BLaER1 (cell line): ENCODE data around the gene PIGU.
"Not testable (repeated sequence)": the region's sequence is repeated elsewhere in the genome, so short reads cannot be mapped to it uniquely, and the experiment has no call there.

Experiments
- H3K27ac ChIP-seq: shearing (Covaris generic); formaldehyde crosslinking; 2 replicates; pipeline ENCODE4 v1.8.1; 2022
- H3K27me3 ChIP-seq: shearing (Covaris generic); formaldehyde crosslinking; 2 replicates; pipeline ENCODE4 v1.8.1; 2022
- H3K36me3 ChIP-seq: shearing (Covaris generic); formaldehyde crosslinking; 2 replicates; pipeline ENCODE4 v1.8.1; 2022
- H3K4me1 ChIP-seq: shearing (Covaris generic); formaldehyde crosslinking; 2 replicates; pipeline ENCODE4 v1.8.1; 2022
- H3K4me2 ChIP-seq: shearing (Covaris generic); formaldehyde crosslinking; 2 replicates; pipeline ENCODE4 v1.8.1; 2022
- H3K4me3 ChIP-seq: shearing (Covaris generic); formaldehyde crosslinking; 2 replicates; pipeline ENCODE4 v1.8.1; 2022
- H3K9ac ChIP-seq: shearing (Covaris generic); formaldehyde crosslinking; 2 replicates; pipeline ENCODE4 v1.8.1; 2022
- H3K9me3 ChIP-seq: shearing (Covaris generic); formaldehyde crosslinking; 2 replicates; pipeline ENCODE4 v1.8.1; 2022
- H4K20me1 ChIP-seq: shearing (Covaris generic); formaldehyde crosslinking; 2 replicates; pipeline ENCODE4 v1.8.1; 2022
- Cebpa-rat ChIP-seq: shearing (Covaris generic); IDR thresholded peaks from 2 replicates; pipeline ENCODE4 v1.8.1; 2022

PIGU gene

DNA sequence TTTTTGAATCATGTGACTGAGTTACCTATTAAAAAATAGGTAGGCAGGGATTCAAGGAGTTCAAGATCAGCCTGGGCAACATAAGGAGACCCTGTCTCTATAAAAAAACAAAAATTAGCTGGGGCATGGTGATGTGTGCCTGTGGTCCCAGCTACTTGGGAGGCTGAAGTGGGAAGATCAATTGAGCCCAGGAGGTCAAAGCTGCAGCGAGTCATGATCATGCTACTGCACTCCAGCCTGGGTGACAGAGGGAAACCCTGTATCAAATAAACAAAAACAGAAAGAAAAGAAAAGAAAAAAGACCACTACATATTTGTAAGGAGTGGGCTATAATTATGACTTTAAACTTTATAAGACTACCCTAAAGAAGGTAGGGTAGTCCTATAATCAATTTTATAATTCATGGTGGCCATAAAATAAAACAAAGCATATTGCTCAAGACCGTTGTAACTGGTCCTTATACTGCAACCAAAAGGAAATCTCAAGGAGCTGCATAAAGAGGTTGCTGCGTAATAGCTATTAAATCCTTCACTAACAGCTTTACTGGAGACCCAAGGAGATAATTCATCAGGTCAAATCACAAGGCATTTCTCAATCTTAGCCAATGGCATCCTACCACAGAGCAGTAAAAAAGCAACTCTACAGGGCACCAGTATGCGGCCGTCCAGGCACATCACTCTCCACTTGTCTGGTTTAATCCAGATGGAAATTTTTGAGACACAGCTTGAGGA is 13.5 kb downstream of the PIGU start:
- Histone ChIP-seq H3K9ac (no peak overlapping the region), H3K9me3 (peaks cover 4% of the 10 kb centered on the region; the same call in 1 of the 2 replicates), H3K4me1 (no peaks in the 10 kb centered on the region), H3K27me3 (no peaks in the 10 kb centered on the region), H4K20me1 (peaks cover 26% of the 10 kb centered on the region), H3K4me3 (no peak overlapping the region), H3K4me2 (no peak overlapping the region), H3K27ac (no peak overlapping the region), H3K36me3 (no peaks in the 10 kb centered on the region)
- TF ChIP-seq Cebpa-rat = no peak

DNA sequence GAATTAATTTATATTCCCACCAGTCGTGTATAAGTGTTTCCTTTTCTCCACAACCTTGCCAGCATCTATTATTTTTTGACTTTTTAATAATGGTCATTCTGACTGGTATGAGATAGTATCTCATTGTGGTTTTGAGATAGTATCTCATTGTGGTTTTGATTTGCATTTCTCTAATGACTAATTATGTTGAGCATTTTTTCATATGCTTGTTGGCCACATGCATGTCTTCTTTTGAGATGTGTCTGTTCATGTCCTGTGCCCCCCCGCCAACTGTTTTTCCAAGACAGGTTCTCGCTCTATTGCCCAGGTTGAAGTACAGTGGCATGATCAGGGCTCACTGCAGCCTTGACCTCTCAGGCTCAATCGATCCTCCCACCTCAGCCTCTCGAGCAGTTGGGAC is 15.1 kb downstream of the PIGU start:
- H3K9me3 ChIP-seq, H3K4me2 ChIP-seq, H3K9ac ChIP-seq, H3K27me3 ChIP-seq, H3K27ac ChIP-seq, H3K36me3 ChIP-seq, H3K4me1 ChIP-seq, H3K4me3 ChIP-seq: not testable (repeated sequence)
- H4K20me1 ChIP-seq = peaks cover 26% of the 10 kb centered on the region

DNA sequence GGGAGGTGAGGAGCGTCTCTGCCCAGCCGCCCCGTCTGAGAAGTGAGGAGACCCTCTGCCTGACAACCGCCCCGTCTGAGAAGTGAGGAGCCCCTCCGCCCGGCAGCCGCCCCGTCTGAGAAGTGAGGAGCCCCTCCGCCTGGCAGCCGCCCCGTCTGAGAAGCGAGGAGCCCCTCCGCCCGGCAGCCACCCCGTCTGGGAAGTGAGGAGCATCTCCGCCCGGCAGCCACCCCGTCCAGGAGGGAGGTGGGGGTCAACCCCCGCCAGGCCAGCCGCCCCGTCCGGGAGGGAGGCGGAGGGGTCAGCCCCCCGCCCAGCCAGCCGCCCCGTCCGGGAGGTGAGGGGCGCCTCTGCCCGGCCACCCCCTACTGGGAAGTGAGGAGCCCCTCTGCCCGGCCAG is 18.2 kb downstream of the PIGU start:
- Histone ChIP-seq H4K20me1 (peaks cover 21% of the 10 kb centered on the region), H3K36me3 (peaks cover 28% of the 10 kb centered on the region)
- H3K9ac ChIP-seq, H3K4me1 ChIP-seq, H3K27me3 ChIP-seq, H3K27ac ChIP-seq, H3K9me3 ChIP-seq, H3K4me3 ChIP-seq, H3K4me2 ChIP-seq: not testable (repeated sequence)

DNA sequence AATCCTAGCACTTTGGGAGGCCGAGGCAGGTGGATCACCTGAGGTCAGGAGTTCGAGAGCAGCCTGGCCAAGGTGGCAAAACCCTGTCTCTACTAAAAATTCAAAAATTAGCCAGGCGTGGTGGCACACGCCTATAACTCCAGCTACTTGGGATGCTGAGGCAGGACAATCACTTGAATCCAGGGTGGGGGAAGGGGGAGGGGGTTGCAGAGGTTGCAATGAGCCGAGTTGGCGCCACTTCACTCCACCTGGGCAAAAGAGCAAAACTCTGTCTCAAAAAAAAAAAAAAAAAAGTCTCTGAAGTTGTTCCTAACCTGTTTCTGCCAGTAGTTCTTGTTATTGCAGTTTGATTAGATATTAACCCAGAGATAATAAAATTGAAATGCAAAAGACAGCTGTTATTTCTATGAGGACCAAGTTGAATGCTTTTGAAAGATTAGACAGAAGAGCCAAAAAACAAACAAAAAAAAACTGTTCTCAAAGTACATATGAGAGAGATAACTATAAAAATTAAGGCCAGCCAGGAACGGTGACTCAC is 22.6 kb downstream of the PIGU start:
- no peak overlapping the region for H3K27ac ChIP-seq
- peaks cover 59% of the 10 kb centered on the region for H3K36me3 ChIP-seq
- H3K4me3 ChIP-seq = no peak overlapping the region
- no peak for TF ChIP-seq Cebpa-rat
- no peaks in the 10 kb centered on the region for H3K4me1 ChIP-seq
- H3K4me2 ChIP-seq = no peak overlapping the region
- H3K9me3 ChIP-seq = peaks cover 4% of the 10 kb centered on the region; the same call in 1 of the 2 replicates
- H4K20me1 ChIP-seq = no peaks in the 10 kb centered on the region
- no peaks in the 10 kb centered on the region for H3K27me3 ChIP-seq
- no peak overlapping the region for H3K9ac ChIP-seq

DNA sequence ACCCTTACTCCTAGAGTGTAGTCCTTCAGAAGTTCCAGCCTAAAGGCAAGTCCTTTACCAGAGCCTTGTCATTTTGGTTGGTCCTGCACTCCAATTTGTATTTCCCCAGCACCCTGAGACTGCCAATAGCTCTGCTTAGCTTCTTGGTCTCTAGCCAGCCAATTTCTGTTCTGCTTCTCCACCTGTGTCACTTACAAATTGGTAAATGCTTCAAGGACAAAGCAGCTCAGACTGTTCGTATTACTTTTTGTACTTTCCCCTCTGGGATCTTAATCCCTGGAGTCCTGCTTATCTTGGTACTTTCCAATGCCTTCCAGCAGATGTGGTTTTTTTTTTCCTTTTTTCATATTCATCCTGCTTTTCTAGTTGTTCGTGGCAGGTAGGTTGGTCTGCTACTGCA is 25.7 kb downstream of the PIGU start:
- no peak overlapping the region for H3K4me3 ChIP-seq
- no peak overlapping the region for H3K4me2 ChIP-seq
- H3K27me3 ChIP-seq = no peaks in the 10 kb centered on the region
- no peak overlapping the region for H3K9ac ChIP-seq
- H3K9me3 ChIP-seq = no peaks in the 10 kb centered on the region
- H3K36me3 ChIP-seq = peaks cover 54% of the 10 kb centered on the region
- TF ChIP-seq Cebpa-rat = no peak
- no peaks in the 10 kb centered on the region for H4K20me1 ChIP-seq
- H3K27ac ChIP-seq = no peak overlapping the region
- no peaks in the 10 kb centered on the region for H3K4me1 ChIP-seq

DNA sequence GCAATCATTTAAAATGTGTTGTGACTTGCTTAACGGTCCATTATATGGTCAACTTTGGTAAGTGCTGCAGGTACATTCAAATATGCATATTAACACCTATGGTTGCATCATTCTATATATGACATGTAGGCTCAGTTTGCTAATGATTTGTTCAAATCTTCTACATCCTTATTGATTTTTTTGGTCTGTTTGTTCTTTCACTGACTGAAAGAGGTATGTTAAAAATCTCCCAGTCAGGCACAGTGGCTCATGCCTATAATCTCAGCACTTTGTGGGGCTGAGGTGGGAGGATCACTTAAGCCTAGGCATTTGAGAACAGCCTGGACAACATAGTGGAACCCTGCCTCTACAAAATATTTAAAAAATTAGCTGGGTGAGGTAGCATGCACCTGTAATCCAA is 29.2 kb downstream of the PIGU start:
- H3K36me3 ChIP-seq = peaks cover 50% of the 10 kb centered on the region
- no peaks in the 10 kb centered on the region for H4K20me1 ChIP-seq
- H3K9me3 ChIP-seq = no peaks in the 10 kb centered on the region
- H3K4me1 ChIP-seq = no peaks in the 10 kb centered on the region
- H3K4me3 ChIP-seq = no peak overlapping the region
- H3K4me2 ChIP-seq = no peak overlapping the region
- no peak for TF ChIP-seq Cebpa-rat
- H3K9ac ChIP-seq = no peak overlapping the region
- no peaks in the 10 kb centered on the region for H3K27me3 ChIP-seq
- no peak overlapping the region for H3K27ac ChIP-seq

DNA sequence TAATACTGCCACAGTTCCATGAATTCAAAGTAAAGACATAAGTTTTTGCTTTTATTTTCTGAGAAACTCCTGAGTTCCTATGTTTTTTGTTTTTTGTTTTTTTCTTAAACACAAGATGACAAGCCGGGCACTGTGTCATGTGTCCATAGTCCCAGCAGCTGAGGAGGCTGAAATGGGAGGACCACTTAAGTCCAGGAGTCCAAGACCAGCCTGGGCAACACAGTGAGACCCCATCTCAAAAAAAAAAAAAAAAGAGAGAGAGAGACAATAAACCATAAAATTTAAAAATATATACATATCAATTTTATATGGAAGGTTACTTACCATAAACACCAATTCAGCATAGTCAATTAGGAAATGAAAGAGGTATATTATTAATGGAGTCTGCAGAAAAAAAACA is 31.9 kb downstream of the PIGU start:
- Histone ChIP-seq H3K9ac (no peak overlapping the region), H3K27ac (no peak overlapping the region), H3K4me1 (no peaks in the 10 kb centered on the region), H3K4me3 (no peak overlapping the region), H3K4me2 (no peak overlapping the region), H3K36me3 (peaks cover 37% of the 10 kb centered on the region), H3K9me3 (no peaks in the 10 kb centered on the region), H4K20me1 (no peaks in the 10 kb centered on the region), H3K27me3 (no peaks in the 10 kb centered on the region)
- no peak for TF ChIP-seq Cebpa-rat

DNA sequence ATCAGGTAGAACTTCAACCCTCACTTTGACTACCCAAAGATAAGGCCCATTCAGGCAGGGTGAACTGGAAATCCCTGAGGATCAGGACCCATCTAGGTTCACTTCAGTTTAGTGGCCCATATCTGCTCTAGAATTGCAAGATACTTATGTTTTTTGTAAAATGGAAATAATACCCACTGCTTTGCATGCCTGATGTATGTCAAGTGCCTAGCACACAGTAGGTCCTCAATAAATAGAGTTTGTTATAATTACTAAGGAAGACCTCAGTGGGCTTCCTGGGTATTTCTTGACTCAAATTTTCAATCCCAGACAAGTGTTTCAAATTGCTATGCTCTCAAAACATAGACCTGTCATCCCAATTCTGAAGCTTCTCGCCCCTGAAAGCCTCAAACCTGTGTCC is 32.5 kb downstream of the PIGU start:
- H3K9ac ChIP-seq = no peak overlapping the region
- no peak overlapping the region for H3K4me2 ChIP-seq
- peaks cover 42% of the 10 kb centered on the region for H3K36me3 ChIP-seq
- no peak overlapping the region for H3K4me3 ChIP-seq
- H3K27me3 ChIP-seq = no peaks in the 10 kb centered on the region
- TF ChIP-seq Cebpa-rat = no peak
- no peaks in the 10 kb centered on the region for H3K4me1 ChIP-seq
- H3K9me3 ChIP-seq = no peaks in the 10 kb centered on the region
- H3K27ac ChIP-seq = no peak overlapping the region
- H4K20me1 ChIP-seq = no peaks in the 10 kb centered on the region

DNA sequence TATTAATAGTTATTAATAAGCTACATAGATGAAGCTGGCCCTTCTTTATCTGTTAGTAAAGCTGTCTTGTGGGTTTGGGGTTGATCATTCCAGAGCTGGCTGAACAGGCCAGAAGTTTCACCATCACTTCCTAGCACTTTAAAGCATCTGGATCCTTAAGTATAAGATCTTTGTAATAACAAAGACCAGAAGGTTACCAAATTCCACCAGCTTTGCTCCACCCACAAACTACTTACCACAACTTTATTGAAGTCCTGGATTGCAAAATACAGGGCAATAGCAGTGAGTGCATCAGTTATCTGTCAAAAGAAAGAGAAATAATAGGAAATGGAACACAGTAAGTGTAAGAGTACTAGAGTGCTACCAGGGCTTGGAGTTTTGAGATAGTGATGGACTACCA is 33.0 kb downstream of the PIGU start:
- H3K4me2 ChIP-seq = no peak overlapping the region
- no peak overlapping the region for H3K9ac ChIP-seq
- H3K9me3 ChIP-seq = no peaks in the 10 kb centered on the region
- no peak overlapping the region for H3K27ac ChIP-seq
- no peak for TF ChIP-seq Cebpa-rat
- no peak overlapping the region for H3K4me3 ChIP-seq
- no peaks in the 10 kb centered on the region for H3K4me1 ChIP-seq
- no peaks in the 10 kb centered on the region for H4K20me1 ChIP-seq
- peaks cover 42% of the 10 kb centered on the region for H3K36me3 ChIP-seq
- no peaks in the 10 kb centered on the region for H3K27me3 ChIP-seq

DNA sequence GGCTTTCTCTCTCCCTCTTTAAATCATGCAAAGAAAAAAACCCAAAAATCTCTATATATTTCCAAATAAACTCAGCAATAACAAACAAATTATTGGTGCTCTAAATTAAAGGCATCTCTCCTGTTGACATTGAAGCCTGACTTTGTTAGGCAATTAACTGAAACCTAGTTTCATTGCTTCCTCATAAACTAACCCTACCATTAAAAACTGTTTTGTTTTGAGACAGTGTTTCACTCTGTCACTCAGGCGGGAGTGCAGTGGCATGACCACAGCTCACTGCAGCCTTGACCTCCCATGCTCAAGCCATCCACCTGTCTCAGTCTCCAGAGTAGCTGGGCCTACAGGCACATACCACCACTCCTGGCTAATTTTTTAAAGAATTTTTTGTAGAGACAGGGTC is 34.9 kb downstream of the PIGU start:
- H3K9ac ChIP-seq = no peak overlapping the region
- no peak overlapping the region for H3K4me2 ChIP-seq
- no peaks in the 10 kb centered on the region for H3K9me3 ChIP-seq
- H3K4me1 ChIP-seq = no peaks in the 10 kb centered on the region
- H3K27me3 ChIP-seq = no peaks in the 10 kb centered on the region
- H3K27ac ChIP-seq = no peak overlapping the region
- no peaks in the 10 kb centered on the region for H4K20me1 ChIP-seq
- TF ChIP-seq Cebpa-rat = no peak
- H3K36me3 ChIP-seq = peaks cover 54% of the 10 kb centered on the region
- H3K4me3 ChIP-seq = no peak overlapping the region

DNA sequence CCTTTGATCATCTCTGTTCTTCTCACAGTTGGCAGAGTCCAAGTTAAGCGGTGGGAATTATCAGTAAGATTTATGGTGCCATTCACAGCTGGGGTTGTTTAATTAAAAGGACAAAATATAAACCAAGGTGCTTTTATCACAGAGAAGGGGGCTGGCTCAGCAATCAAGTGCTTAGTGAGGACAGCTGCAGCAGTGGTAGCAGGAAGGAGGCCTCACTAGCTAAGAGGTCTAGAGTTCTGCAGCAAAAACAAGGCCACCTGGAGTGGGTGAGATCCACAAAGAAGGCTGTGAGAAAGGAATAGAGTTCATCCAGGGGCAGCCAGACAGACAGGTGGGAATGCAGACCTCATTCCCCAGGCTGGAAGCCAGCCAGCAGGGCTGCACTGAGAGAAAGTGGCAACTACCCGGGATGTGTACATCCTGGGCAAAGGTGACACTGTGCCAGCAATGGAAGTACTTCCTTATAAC is 37.1 kb downstream of the PIGU start:
- H3K9ac ChIP-seq = no peak overlapping the region
- no peaks in the 10 kb centered on the region for H3K27me3 ChIP-seq
- H3K27ac ChIP-seq = no peak overlapping the region
- no peaks in the 10 kb centered on the region for H4K20me1 ChIP-seq
- peaks cover 74% of the 10 kb centered on the region for H3K36me3 ChIP-seq
- H3K4me2 ChIP-seq = no peak overlapping the region
- H3K4me3 ChIP-seq = no peak overlapping the region
- no peak for TF ChIP-seq Cebpa-rat
- H3K4me1 ChIP-seq = no peaks in the 10 kb centered on the region
- no peaks in the 10 kb centered on the region for H3K9me3 ChIP-seq
